ENCODE data around the gene GFOD1. TPM values are rescaled to one million over a fixed set of nuclear protein-coding genes. Genes with fewer than 3 reads are reported as not detected.

Gene GFOD1
- total and polyA plus RNA-seq, 10 of the 15 experiments (the other 5 are each of a cell fraction or from before 2014, with no cell fraction given) = 6.5 to 41.4 (median 16.0) TPM

GRCh38 chr6:13336553-13336952, 150.8 kb downstream of the GFOD1 start (continued):
- TF ChIP-seq ASH2L (IDR thresholded peaks at IDR 0.05; ENCODE audit: borderline replicate concordance, low read depth) = no peak
- TF ChIP-seq E4F1 (IDR thresholded peaks at IDR 0.05; ENCODE audit: borderline replicate concordance, partially characterized antibody) = no peak
- TF ChIP-seq NR2C1 (IDR thresholded peaks at IDR 0.05) = no peak
- no peak for TF ChIP-seq POLR2AphosphoS5 (IDR thresholded peaks at IDR 0.05; ENCODE audit: low read length)
- TF ChIP-seq SMAD1 (IDR thresholded peaks at IDR 0.05; ENCODE audit: low read depth, partially characterized antibody) = no peak
- no peak for TF ChIP-seq SUPT20H (IDR thresholded peaks at IDR 0.05; ENCODE audit: borderline replicate concordance, control insufficient read depth, low read depth, low read length)
- TF ChIP-seq BMI1 (IDR thresholded peaks at IDR 0.05; ENCODE audit: borderline replicate concordance) = no peak
- TF ChIP-seq, protein P1, sequence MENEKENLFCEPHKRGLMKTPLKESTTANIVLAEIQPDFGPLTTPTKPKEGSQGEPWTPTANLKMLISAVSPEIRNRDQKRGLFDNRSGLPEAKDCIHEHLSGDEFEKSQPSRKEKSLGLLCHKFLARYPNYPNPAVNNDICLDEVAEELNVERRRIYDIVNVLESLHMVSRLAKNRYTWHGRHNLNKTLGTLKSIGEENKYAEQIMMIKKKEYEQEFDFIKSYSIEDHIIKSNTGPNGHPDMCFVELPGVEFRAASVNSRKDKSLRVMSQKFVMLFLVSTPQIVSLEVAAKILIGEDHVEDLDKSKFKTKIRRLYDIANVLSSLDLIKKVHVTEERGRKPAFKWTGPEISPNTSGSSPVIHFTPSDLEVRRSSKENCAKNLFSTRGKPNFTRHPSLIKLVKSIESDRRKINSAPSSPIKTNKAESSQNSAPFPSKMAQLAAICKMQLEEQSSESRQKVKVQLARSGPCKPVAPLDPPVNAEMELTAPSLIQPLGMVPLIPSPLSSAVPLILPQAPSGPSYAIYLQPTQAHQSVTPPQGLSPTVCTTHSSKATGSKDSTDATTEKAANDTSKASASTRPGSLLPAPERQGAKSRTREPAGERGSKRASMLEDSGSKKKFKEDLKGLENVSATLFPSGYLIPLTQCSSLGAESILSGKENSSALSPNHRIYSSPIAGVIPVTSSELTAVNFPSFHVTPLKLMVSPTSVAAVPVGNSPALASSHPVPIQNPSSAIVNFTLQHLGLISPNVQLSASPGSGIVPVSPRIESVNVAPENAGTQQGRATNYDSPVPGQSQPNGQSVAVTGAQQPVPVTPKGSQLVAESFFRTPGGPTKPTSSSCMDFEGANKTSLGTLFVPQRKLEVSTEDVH (IDR thresholded peaks at IDR 0.05; ENCODE audit: low read depth, partially characterized antibody) = no peak
- TF ChIP-seq ZBED1 (IDR thresholded peaks at IDR 0.05; ENCODE audit: borderline replicate concordance) = no peak
- TF ChIP-seq, protein P2, sequence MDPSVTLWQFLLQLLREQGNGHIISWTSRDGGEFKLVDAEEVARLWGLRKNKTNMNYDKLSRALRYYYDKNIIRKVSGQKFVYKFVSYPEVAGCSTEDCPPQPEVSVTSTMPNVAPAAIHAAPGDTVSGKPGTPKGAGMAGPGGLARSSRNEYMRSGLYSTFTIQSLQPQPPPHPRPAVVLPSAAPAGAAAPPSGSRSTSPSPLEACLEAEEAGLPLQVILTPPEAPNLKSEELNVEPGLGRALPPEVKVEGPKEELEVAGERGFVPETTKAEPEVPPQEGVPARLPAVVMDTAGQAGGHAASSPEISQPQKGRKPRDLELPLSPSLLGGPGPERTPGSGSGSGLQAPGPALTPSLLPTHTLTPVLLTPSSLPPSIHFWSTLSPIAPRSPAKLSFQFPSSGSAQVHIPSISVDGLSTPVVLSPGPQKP (IDR thresholded peaks at IDR 0.05; ENCODE audit: low read depth, low read length) = no peak
- no peak for TF ChIP-seq KLF5 (IDR thresholded peaks at IDR 0.05; ENCODE audit: partially characterized antibody)
- TF ChIP-seq SREBF2 (IDR thresholded peaks at IDR 0.05; ENCODE audit: low read length) = no peak
- TF ChIP-seq ATF7 (IDR thresholded peaks at IDR 0.05; ENCODE audit: low read depth) = 0 out of 2 replicates have a peak, but pooled peaks have one; percentile 11
- no peak; the same call in 1 of the 2 replicates for TF ChIP-seq MLLT1 (IDR thresholded peaks at IDR 0.05)
- no peak for TF ChIP-seq CUX1 (IDR thresholded peaks at IDR 0.05; ENCODE audit: insufficient replicate concordance, low read depth, low read length)
- TF ChIP-seq YBX1 (IDR thresholded peaks at IDR 0.05) = no peak

Measured in GM12878 (cell line).